ENCODE results near the gene NCOA5. TPM values are rescaled to one million over a fixed set of nuclear protein-coding genes. Genes with fewer than 3 reads are reported as not detected.

Gene NCOA5
- total RNA-seq, 2 experiments from 2014 or later = 9.7 to 10.5 TPM

DNA sequence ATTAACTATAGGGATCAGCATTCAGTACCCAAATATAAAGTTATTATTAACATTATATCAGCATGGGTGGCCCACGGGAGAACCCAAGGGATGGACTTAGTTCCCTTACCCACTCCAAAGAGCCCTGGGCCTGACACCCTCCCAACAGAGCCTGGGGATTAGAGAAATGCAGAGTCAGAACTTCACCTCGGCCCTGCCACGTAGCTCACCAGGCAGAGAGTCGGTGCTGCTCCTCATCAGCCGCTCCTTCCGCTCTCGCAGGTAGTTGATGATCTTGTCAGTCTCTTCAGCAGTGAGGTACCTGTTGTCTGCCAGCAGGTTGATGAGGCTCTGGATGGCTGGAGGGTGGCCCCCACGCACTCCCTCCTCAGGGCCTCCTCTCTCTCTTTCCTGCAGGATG lies 26.6 kb downstream of the NCOA5 start:
- Histone ChIP-seq H3K4me1 (ENCODE audit: insufficient read depth, low read length) (peaks cover 42% of the 10 kb centered on the region), H3K36me3 (ENCODE audit: insufficient read depth, low read length) (peaks cover 70% of the 10 kb centered on the region), H3K27me3 (ENCODE audit: control insufficient read depth in 1 of 2, insufficient read depth in 2 of 2, low read length in 2 of 2) (peaks cover 11% of the 10 kb centered on the region in 2 experiments), H3K27ac (ENCODE audit: low read depth in 1 of 2, low read length in 2 of 2) (no peak overlapping the region), H3K9me3 (ENCODE audit: control insufficient read depth in 1 of 2, insufficient read depth in 1 of 2, low read length in 2 of 2) (peaks cover 0 to 11% of the 10 kb centered on the region in 2 experiments), H3K4me3 (ENCODE audit: low read length) (no peak overlapping the region)
- Mint-ChIP-seq H3K36me3 (ENCODE audit: low read depth) (peaks cover 77% of the 10 kb centered on the region), H3K27me3 (peaks cover 17% of the 10 kb centered on the region), H3K4me3 (no peak overlapping the region), H3K27ac (no peak overlapping the region), H3K4me1 (ENCODE audit: low read depth) (peaks cover 48% of the 10 kb centered on the region), H3K9me3 (no peaks in the 10 kb centered on the region)
- intact Hi-C loops (cut with DNase I, micrococcal nuclease) = no loop called here
- POLR2A ChIA-PET = no interaction called here
- ATAC-seq (ENCODE audit: poor library complexity) (no peak), DNase-seq (no peak)
- CTCF ChIA-PET = no interaction called here
- TF ChIP-seq, protein P1, sequence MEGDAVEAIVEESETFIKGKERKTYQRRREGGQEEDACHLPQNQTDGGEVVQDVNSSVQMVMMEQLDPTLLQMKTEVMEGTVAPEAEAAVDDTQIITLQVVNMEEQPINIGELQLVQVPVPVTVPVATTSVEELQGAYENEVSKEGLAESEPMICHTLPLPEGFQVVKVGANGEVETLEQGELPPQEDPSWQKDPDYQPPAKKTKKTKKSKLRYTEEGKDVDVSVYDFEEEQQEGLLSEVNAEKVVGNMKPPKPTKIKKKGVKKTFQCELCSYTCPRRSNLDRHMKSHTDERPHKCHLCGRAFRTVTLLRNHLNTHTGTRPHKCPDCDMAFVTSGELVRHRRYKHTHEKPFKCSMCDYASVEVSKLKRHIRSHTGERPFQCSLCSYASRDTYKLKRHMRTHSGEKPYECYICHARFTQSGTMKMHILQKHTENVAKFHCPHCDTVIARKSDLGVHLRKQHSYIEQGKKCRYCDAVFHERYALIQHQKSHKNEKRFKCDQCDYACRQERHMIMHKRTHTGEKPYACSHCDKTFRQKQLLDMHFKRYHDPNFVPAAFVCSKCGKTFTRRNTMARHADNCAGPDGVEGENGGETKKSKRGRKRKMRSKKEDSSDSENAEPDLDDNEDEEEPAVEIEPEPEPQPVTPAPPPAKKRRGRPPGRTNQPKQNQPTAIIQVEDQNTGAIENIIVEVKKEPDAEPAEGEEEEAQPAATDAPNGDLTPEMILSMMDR (IDR thresholded peaks at IDR 0.05) = no peak

DNA sequence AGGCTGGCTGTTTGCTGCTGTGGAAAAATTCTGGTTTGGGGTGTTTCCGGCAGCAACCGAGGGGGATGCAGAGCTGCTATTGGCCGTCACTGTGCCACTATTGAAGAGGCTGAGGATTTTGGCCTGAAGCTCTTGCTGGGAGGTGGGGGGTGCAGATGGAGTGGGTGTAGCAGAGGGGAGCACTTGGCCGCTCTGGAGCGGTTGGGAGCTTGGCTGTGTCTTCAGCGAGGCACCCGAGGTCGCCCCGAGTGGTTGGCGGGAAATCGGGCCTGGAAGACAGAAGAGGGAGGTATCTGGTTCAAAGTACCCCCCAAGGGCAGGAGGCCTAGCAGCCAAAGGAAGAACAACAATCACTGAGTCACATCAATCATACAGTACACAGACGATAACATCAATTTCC lies 27.1 kb downstream of the NCOA5 start:
- Histone ChIP-seq H3K4me1 (ENCODE audit: insufficient read depth, low read length) (peaks cover 44% of the 10 kb centered on the region), H3K27me3 (ENCODE audit: control insufficient read depth in 1 of 2, insufficient read depth in 2 of 2, low read length in 2 of 2) (peaks cover 14 to 16% of the 10 kb centered on the region in 2 experiments), H3K36me3 (ENCODE audit: insufficient read depth, low read length) (peaks cover 65% of the 10 kb centered on the region), H3K9me3 (ENCODE audit: control insufficient read depth in 1 of 2, insufficient read depth in 1 of 2, low read length in 2 of 2) (peaks cover 0 to 16% of the 10 kb centered on the region in 2 experiments), H3K4me3 (ENCODE audit: low read length) (no peak overlapping the region), H3K27ac (ENCODE audit: low read depth in 1 of 2, low read length in 2 of 2) (no peak overlapping the region)
- peaks cover 48% of the 10 kb centered on the region for H3K4me1 Mint-ChIP-seq (ENCODE audit: low read depth)
- ChIA-PET POLR2A (no interaction called here), CTCF (no interaction called here)
- H3K27ac Mint-ChIP-seq = no peak overlapping the region
- no peak overlapping the region for H3K4me3 Mint-ChIP-seq
- TF ChIP-seq, protein P1 (IDR thresholded peaks at IDR 0.05) = no peak
- peaks cover 19% of the 10 kb centered on the region for H3K27me3 Mint-ChIP-seq
- DNase-seq = no peak
- H3K36me3 Mint-ChIP-seq (ENCODE audit: low read depth) = peaks cover 77% of the 10 kb centered on the region
- H3K9me3 Mint-ChIP-seq = no peaks in the 10 kb centered on the region
- no peak for ATAC-seq (ENCODE audit: poor library complexity)
- intact Hi-C loops (cut with DNase I, micrococcal nuclease) = no loop called here

DNA sequence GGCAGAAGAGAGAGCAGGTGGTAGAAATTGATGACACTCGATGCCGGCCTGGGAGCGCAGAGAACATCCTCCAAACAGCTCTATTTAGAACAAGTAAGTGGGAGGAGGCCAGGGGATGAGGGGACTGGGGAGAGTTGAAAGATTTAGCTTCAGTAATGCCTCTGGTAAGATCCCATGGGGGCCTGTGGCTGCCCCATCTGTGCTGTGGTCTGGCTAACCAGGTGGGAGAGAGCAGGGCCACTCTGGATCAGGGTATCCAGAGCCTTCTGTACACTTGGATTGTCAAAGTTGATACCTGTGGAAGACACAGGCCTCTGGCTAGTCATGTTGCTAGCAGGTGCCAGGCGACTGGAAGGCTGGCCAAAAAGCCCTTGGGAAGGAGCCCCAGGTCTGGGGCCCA lies 27.6 kb downstream of the NCOA5 start:
- POLR2A ChIA-PET = no interaction called here
- no peak for ATAC-seq (ENCODE audit: poor library complexity)

More for the DNA sequence above, 27.6 kb downstream of the NCOA5 start:
- CTCF ChIA-PET = no interaction called here
- Histone ChIP-seq H3K36me3 (ENCODE audit: insufficient read depth, low read length) (peaks cover 61% of the 10 kb centered on the region), H3K4me1 (ENCODE audit: insufficient read depth, low read length) (peaks cover 44% of the 10 kb centered on the region), H3K27ac (ENCODE audit: low read depth in 1 of 2, low read length in 2 of 2) (no peak overlapping the region), H3K27me3 (ENCODE audit: control insufficient read depth in 1 of 2, insufficient read depth in 2 of 2, low read length in 2 of 2) (peaks cover 14 to 16% of the 10 kb centered on the region in 2 experiments), H3K9me3 (ENCODE audit: control insufficient read depth in 1 of 2, insufficient read depth in 1 of 2, low read length in 2 of 2) (peaks cover 0 to 21% of the 10 kb centered on the region in 2 experiments), H3K4me3 (ENCODE audit: low read length) (no peak overlapping the region)
- H3K4me1 Mint-ChIP-seq (ENCODE audit: low read depth) = peaks cover 48% of the 10 kb centered on the region
- no peak for DNase-seq
- H3K4me3 Mint-ChIP-seq = no peak overlapping the region
- TF ChIP-seq, protein P1 (IDR thresholded peaks at IDR 0.05) = no peak
- no peaks in the 10 kb centered on the region for H3K9me3 Mint-ChIP-seq
- H3K27me3 Mint-ChIP-seq = peaks cover 19% of the 10 kb centered on the region
- H3K36me3 Mint-ChIP-seq (ENCODE audit: low read depth) = peaks cover 76% of the 10 kb centered on the region
- intact Hi-C loops (cut with DNase I, micrococcal nuclease) = no loop called here
- no peak overlapping the region for H3K27ac Mint-ChIP-seq
